Measurements from ENCODE around the gene RBMS1. TPM values are rescaled to one million over a fixed set of nuclear protein-coding genes. Genes with fewer than 3 reads are reported as not detected.
A peak's percentile ranks its signal among the peaks of the same experiment; 100 is the strongest.

RBMS1 gene
- total RNA-seq, 1 donor from 2014 or later, result 35.4 TPM

DNA sequence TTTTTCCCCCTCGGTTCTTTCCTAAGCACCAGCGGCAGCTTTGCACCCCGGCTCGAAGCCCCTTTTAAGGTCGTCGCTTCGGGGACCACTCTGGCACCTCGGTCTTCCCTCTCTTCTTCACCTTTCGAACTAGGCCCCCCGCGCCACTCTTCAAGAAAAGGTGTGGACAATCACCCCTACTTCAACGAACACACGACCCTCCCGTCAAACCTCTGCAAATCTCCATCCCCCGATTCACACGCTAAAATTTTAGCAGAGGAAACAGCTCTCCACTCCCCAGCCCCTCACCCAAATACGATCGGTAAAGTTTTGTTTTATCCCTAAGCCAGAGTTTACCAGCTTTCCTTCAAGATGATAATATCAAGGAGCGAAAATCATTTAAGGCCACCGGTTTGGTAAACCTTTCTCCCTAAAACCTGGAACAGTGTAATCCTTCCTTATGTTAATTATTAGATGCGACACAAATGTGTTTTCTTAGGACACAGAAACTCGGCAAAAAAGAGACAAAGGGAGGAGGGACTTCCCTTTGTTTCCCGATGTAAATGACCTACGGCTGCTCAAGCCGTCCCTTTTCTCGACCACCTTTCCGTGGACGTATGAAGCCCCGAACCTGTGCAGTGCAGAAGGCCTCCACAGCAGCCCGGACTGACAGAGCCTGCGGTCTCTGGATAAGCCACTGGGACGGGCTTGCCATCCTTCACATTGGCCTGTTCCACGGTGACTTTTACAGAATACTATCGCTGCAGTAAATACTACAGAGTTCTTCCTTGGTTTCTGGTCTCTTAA is 85.2 kb downstream of the RBMS1 start:
- Mint-ChIP-seq H3K27me3 (ENCODE audit: insufficient read depth) (no peaks in the 10 kb centered on the region), H3K4me3 (peak overlapping the region; percentile 84), H3K9me3 (no peaks in the 10 kb centered on the region), H3K36me3 (ENCODE audit: low read depth) (peaks cover 8% of the 10 kb centered on the region), H3K27ac (peak overlapping the region; percentile 88), H3K4me1 (ENCODE audit: low read depth) (peaks cover 83% of the 10 kb centered on the region)
- intact Hi-C loops (cut with micrococcal nuclease), result loop anchor here (5.0 to 10.0 kb wide), 4 partner anchors 141 to 1546 kb away; partner anchors contain the start of gene TANK
- no peak for DNase-seq (ENCODE audit: low spot score)

DNA sequence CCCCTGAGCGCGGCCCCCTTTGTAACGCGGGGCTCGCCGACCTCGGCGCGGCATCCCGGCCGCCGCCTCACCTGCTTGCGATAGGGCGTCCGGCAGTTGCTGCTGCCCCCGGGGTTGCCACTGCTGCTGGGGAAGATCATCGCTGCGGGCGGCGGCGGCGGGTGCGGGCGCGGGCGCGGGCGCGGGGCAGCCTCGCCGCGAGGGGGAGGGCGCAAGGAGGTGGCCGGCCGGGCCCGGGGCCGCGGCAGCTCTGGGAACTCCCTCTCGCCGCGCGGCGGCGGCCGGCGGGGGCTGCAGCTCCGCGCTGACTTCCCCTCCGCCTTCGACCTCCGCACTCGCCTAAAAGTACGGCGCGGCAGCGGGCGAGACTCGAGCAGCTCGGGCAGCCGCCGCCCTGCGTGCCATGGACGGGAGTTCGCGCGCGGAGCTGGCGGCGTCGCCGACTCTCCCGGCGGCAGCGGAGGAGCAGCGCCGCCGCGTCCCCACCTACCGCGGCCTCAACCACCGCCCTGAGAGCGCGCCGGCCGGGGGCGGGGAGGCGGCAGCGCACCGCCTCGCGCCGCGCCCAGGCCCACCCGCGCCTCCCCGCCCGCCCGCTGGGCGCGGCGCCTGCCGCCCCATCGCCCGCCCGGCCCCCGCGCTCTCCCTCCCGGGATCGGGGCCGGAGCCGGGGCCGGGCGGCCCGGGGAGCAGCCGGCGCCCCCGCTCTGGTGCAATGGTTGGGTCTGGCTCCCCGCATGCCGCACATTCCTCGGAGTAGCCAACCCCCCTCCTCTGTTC is 86.0 kb downstream of the RBMS1 start:
- peak overlapping the region; percentile 90 for H3K4me3 Mint-ChIP-seq
- H3K4me1 Mint-ChIP-seq (ENCODE audit: low read depth), result peaks cover 83% of the 10 kb centered on the region
- peaks cover 11% of the 10 kb centered on the region for H3K36me3 Mint-ChIP-seq (ENCODE audit: low read depth)
- intact Hi-C loops (cut with micrococcal nuclease), result loop anchor here (1.0 to 10.0 kb wide), 10 partner anchors 10 to 1547 kb away; partner anchors contain the start of gene TANK
- H3K27me3 Mint-ChIP-seq (ENCODE audit: insufficient read depth), result no peaks in the 10 kb centered on the region
- H3K27ac Mint-ChIP-seq, result peak overlapping the region; percentile 88
- peak; percentile 55 for DNase-seq (ENCODE audit: low spot score)
- H3K9me3 Mint-ChIP-seq, result no peaks in the 10 kb centered on the region

DNA sequence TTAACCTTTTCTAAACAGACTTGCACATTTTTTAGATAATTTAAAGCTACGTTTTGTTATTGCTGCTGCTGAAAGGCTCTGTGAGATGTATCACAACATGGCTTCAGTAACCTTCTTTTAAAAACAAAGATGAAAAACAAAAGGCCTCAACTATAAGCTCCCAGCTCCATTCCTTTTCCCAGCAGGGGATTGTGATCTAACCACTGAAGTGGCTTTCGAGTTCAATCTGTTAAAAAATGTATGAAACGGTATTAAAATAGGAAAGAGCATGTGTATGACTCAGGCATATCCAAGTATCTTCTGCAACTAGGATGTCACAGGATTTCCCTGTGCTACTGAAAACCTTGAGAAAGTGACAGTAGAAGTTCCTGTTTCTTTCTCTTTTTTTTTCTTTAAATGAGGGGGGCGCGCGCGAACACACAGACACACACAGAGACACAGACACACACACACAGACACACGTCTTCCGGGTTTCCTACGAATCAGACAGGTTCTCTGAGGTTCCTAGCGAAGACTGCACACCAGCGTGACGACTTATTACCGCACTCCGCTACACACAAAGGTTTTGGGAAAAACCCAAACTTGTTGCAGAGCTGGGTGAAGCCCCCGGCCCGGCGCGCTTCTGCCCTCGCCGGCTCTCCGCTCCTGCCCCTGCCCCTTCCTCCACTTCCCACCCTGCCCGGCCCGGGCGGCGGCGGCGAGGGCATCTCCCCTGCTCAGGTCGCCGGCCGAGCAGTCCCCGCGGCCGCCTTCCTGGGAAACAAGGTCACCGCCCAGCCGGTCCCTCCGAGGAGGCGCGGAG is 86.8 kb downstream of the RBMS1 start:
- Mint-ChIP-seq H3K36me3 (ENCODE audit: low read depth) (peaks cover 11% of the 10 kb centered on the region), H3K9me3 (no peaks in the 10 kb centered on the region)
- intact Hi-C loops (cut with micrococcal nuclease), result loop anchor here (1.0 to 10.0 kb wide), 11 partner anchors 11 to 1548 kb away; partner anchors contain the start of gene TANK

DNA sequence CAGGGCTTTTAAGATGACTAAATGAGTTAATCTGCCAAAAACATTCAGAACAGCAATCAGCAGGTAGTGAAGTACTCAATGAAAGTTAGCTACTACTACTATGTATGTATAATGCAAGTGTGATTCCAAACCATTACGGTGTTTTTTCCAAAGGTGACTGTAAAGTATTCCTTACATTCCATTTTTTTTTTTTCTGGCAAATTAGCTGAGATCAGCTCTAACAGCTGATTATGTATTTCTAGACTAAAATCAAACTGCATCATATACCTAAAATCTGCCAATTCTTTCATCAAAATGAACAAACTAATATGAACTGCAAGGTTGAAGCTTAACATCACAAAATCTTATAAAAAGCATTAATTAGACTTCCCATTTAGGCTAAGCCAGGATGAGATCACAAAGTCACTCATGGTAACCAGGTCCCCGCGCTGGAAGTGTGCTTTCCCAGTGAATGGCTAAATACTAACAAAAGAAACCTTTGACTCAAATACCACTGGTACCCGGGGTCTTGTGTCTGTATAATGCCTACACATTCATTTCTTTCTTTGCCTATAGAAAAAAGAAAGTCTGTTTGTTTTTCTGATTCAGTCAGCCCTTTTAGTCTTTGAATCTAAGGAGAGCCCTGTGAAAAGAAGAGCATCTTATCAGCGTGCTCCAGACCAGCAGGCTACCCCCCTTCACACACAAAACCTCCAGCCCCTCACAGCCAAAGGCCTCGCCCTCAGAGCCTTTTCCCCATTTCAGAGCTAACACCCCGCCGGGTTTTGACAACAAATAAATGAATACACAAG is 88.3 kb downstream of the RBMS1 start:
- intact Hi-C loops (cut with micrococcal nuclease), result loop anchor here (5.0 to 10.0 kb wide), 4 partner anchors 138 to 1550 kb away; partner anchors contain the start of gene TANK
- H3K36me3 Mint-ChIP-seq (ENCODE audit: low read depth), result peaks cover 11% of the 10 kb centered on the region
- H3K4me3 Mint-ChIP-seq, result peak overlapping the region; percentile 79
- no peaks in the 10 kb centered on the region for H3K27me3 Mint-ChIP-seq (ENCODE audit: insufficient read depth)
- H3K9me3 Mint-ChIP-seq, result no peaks in the 10 kb centered on the region
- H3K4me1 Mint-ChIP-seq (ENCODE audit: low read depth), result peaks cover 70% of the 10 kb centered on the region
- peak overlapping the region; percentile 73 for H3K27ac Mint-ChIP-seq
- DNase-seq (ENCODE audit: low spot score), result no peak

More for the DNA sequence above, 86.8 kb downstream of the RBMS1 start:
- DNase-seq (ENCODE audit: low spot score), result peak; percentile 66
- H3K4me1 Mint-ChIP-seq (ENCODE audit: low read depth), result peaks cover 83% of the 10 kb centered on the region
- H3K4me3 Mint-ChIP-seq, result peak overlapping the region; percentile 90
- no peaks in the 10 kb centered on the region for H3K27me3 Mint-ChIP-seq (ENCODE audit: insufficient read depth)
- H3K27ac Mint-ChIP-seq, result peak overlapping the region; percentile 92

DNA sequence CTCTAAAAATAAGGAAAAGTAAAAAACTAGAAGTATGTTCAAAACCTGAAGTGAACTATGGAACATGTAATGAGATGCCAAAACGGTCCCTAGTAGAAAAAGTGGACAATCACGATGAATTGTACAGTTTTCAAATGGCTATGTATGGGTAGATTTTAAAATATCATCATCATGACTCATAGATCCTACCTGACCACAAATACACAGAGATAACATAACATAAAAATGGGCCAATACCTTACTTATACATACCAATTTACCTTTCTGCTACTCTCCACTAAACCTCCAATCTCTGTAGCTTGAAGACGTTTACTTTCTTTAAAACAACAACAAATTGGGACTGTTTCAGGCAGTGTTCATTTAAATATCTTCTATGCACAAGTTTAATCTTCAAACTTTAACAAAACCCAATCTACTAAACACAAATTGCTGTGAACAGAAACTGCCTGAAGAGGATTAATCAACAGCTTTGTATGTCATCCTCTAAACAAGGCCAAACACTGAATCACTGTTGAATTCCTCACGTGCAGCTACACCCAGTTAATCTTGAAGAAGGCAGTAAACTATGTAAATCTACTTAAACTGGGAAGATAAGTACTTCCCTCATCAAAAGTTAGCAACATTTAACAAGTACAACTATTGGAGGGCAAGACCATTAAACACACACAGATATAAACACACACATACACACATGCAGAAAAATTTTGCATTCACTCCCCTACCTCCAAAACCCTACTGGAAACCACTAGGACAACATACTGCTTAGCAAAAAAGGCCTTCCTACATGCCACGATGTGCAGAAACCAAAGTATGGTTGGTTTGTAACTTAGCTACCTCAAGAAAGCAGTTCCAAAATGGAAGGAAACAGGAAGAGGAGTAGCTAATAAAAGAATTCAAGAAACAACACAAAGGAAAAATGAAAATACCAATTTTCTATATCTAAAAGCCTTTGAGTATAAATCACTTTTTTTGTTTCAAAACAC is 90.3 kb downstream of the RBMS1 start:
- DNase-seq (ENCODE audit: low spot score), result no peak
- intact Hi-C loops (cut with micrococcal nuclease), result loop anchor here (1.0 to 10.0 kb wide), 3 partner anchors 15 to 1552 kb away; partner anchors contain the start of gene TANK
- Mint-ChIP-seq H3K4me3 (peak overlapping the region; percentile 29), H3K27me3 (ENCODE audit: insufficient read depth) (no peaks in the 10 kb centered on the region), H3K36me3 (ENCODE audit: low read depth) (peaks cover 12% of the 10 kb centered on the region), H3K4me1 (ENCODE audit: low read depth) (peaks cover 55% of the 10 kb centered on the region), H3K9me3 (no peaks in the 10 kb centered on the region), H3K27ac (peak overlapping the region; percentile 24)

DNA sequence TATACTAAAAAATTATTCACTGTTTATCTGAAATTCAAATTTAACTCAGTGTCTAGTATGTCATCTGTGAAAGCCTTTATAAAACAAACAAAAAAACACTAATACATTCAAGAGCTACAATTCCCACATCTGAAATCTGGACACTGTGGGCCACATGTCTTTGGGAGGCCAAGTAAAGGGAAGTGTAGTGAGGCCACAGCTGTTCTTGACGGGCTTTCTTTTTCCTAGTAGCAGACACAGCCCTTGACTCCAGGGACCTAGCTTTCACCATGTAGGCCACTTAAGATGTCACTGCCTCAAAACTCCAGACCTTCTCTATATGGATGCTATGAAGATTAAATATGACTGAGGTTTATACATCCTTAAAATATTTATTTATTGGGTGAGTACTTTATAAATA is 91.1 kb downstream of the RBMS1 start:
- H3K27ac Mint-ChIP-seq, result no peak overlapping the region
- peaks cover 9% of the 10 kb centered on the region for H3K36me3 Mint-ChIP-seq (ENCODE audit: low read depth)
- no peak overlapping the region for H3K4me3 Mint-ChIP-seq
- DNase-seq (ENCODE audit: low spot score), result no peak
- H3K27me3 Mint-ChIP-seq (ENCODE audit: insufficient read depth), result no peaks in the 10 kb centered on the region
- intact Hi-C loops (cut with micrococcal nuclease), result loop anchor here (1.0 to 10.0 kb wide), 3 partner anchors 14 to 1552 kb away; partner anchors contain the start of gene TANK
- H3K9me3 Mint-ChIP-seq, result no peaks in the 10 kb centered on the region
- H3K4me1 Mint-ChIP-seq (ENCODE audit: low read depth), result peaks cover 52% of the 10 kb centered on the region

DNA sequence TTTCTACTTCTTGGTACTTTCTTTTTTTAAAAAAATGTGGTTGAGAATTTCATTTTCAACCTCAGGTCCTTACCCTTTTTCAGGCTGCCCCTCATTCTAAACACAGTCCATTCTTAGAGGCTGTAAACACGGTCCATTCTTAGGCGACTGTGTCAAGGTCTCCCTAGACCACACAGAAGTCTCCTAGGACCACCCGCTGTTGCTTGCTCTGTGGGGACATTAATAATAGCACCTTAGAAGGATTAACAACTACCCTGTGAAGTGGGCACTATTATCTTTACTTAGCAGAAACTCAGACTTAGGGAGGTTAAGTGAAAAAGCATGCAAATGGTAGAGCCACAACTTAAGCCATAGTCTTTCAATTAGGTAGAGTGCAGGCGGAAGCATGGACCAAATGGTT is 91.7 kb downstream of the RBMS1 start:
- Mint-ChIP-seq H3K4me1 (ENCODE audit: low read depth) (peaks cover 52% of the 10 kb centered on the region), H3K27me3 (ENCODE audit: insufficient read depth) (no peaks in the 10 kb centered on the region), H3K36me3 (ENCODE audit: low read depth) (peaks cover 9% of the 10 kb centered on the region), H3K4me3 (no peak overlapping the region), H3K9me3 (no peaks in the 10 kb centered on the region), H3K27ac (no peak overlapping the region)
- no peak for DNase-seq (ENCODE audit: low spot score)
- intact Hi-C loops (cut with micrococcal nuclease), result loop anchor here (1.0 to 10.0 kb wide), 3 partner anchors 14 to 1553 kb away; partner anchors contain the start of gene TANK

DNA sequence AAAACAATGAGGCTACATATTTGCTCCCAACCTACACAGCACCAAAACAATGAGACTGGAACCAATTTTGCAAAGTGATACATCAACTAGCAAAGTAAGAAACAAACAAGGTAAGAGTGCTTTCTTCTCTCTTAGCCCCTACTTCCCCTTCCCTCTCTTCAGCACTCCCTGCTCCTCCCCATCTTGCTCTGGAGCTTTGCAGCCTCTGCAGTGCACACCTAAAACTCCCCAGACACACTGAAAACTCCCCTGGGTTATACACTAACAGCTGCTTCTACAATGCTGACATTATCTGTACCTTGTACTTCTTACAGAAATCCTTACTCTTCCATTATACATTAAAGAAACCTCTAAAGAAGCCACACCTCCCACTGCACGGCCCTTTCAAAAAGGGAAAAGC is 93.7 kb downstream of the RBMS1 start:
- Mint-ChIP-seq H3K27me3 (ENCODE audit: insufficient read depth) (no peaks in the 10 kb centered on the region), H3K36me3 (ENCODE audit: low read depth) (peaks cover 10% of the 10 kb centered on the region), H3K9me3 (no peaks in the 10 kb centered on the region), H3K4me1 (ENCODE audit: low read depth) (peaks cover 37% of the 10 kb centered on the region), H3K4me3 (no peak overlapping the region), H3K27ac (no peak overlapping the region)
- intact Hi-C loops (cut with micrococcal nuclease), result loop anchor here (10.0 kb wide), 2 partner anchors 765 to 1555 kb away; partner anchors contain the start of gene TANK
- no peak for DNase-seq (ENCODE audit: low spot score)

DNA sequence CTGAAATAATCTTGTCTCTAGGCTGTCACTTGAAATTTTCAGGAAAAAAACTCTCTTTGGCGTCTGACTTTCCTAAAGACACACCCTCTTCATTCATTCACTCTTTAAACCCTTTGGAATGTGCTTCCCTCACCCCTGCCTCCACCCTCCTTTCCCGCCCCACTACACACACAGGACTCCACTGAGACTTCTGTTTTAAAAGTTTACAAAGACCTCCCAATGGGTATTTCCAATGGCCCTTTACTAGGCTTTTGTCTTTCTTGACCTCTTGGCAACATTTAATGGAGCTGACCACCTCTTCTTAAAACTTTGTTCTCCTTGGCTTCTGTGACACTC is 96.1 kb downstream of the RBMS1 start:
- H3K9me3 Mint-ChIP-seq, result no peaks in the 10 kb centered on the region
- peaks cover 34% of the 10 kb centered on the region for H3K4me1 Mint-ChIP-seq (ENCODE audit: low read depth)
- peaks cover 5% of the 10 kb centered on the region for H3K36me3 Mint-ChIP-seq (ENCODE audit: low read depth)
- H3K27ac Mint-ChIP-seq, result no peak overlapping the region
- no peak overlapping the region for H3K4me3 Mint-ChIP-seq
- H3K27me3 Mint-ChIP-seq (ENCODE audit: insufficient read depth), result no peaks in the 10 kb centered on the region
- intact Hi-C loops (cut with micrococcal nuclease), result no loop called here
- no peak for DNase-seq (ENCODE audit: low spot score)

DNA sequence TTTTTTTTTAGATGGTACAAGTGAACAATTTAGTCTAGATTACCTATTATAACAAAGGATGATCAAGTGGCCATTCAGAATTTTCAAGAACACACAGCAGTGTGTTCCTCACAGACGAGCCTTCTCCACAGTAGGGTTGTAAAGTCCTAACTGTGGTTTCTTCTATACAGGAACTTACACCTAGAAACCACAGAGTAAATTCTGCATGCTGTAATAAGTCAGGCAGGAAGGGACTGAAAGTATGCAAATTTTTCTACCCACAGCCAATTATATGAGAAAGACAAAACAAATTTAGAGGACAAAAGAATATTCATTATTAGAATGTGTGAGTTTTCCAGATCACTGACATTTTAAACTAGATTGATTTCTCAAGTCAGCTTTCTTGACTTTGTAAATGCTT is 99.5 kb downstream of the RBMS1 start:
- H3K27ac Mint-ChIP-seq, result peak overlapping the region; percentile 46
- peaks cover 49% of the 10 kb centered on the region for H3K4me1 Mint-ChIP-seq (ENCODE audit: low read depth)
- DNase-seq (ENCODE audit: low spot score), result no peak
- H3K4me3 Mint-ChIP-seq, result peak overlapping the region; percentile 61
- peaks cover 10% of the 10 kb centered on the region for H3K36me3 Mint-ChIP-seq (ENCODE audit: low read depth)
- no peaks in the 10 kb centered on the region for H3K27me3 Mint-ChIP-seq (ENCODE audit: insufficient read depth)
- H3K9me3 Mint-ChIP-seq, result no peaks in the 10 kb centered on the region
- intact Hi-C loops (cut with micrococcal nuclease), result loop anchor here (1.0 to 5.0 kb wide), 4 partner anchors 13 to 69 kb away; no protein-coding TSS in a partner anchor

DNA sequence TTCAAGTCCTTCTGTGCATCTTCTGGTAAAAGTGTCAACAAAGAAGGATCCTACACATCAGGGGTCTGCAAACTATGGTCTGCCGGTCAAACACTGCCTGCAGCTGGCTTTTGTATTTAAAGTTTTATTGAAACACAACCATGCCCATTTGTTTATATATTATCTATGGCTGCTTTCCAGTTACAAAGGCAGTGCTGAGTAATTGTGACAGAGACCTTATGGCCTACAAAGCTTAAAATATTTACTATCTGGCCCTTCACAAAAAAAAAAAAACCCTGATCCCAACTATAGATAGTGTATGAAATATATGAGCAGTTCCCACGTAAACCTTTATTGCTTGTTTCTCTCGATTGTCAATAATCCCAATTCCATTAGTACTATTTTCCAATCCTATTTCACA is 101.4 kb downstream of the RBMS1 start:
- H3K27me3 Mint-ChIP-seq (ENCODE audit: insufficient read depth), result no peaks in the 10 kb centered on the region
- H3K27ac Mint-ChIP-seq, result no peak overlapping the region
- H3K9me3 Mint-ChIP-seq, result no peaks in the 10 kb centered on the region
- no peak for DNase-seq (ENCODE audit: low spot score)
- intact Hi-C loops (cut with micrococcal nuclease), result loop anchor here (5.0 kb wide), 2 partner anchors 35 to 40 kb away; no protein-coding TSS in a partner anchor
- peaks cover 69% of the 10 kb centered on the region for H3K4me1 Mint-ChIP-seq (ENCODE audit: low read depth)
- H3K36me3 Mint-ChIP-seq (ENCODE audit: low read depth), result peaks cover 10% of the 10 kb centered on the region
- H3K4me3 Mint-ChIP-seq, result no peak overlapping the region
